Measurements from ENCODE around the gene ROPN1.
"Not testable (repeated sequence)": the region's sequence is repeated elsewhere in the genome, so short reads cannot be mapped to it uniquely, and the experiment has no call there.

ROPN1 gene

GRCh38 chr3:123997543-123997942, 5.6 kb upstream of the ROPN1 start:
- DNase-seq (ENCODE audit: low read depth) = no peak

- no peak for DNase-seq (ENCODE audit: low read depth)
These were observed 1.9 kb upstream of the ROPN1 start for GRCh38 chr3:123993818-123994217.

- no peak for DNase-seq (ENCODE audit: low read depth)
These were observed 5.5 kb downstream of the ROPN1 start for GRCh38 chr3:123986427-123986826.

- DNase-seq (ENCODE audit: low read depth) = no peak
These were observed 7.0 kb downstream of the ROPN1 start for GRCh38 chr3:123984957-123985356.

- DNase-seq (ENCODE audit: low read depth) = no peak
These were observed 7.6 kb downstream of the ROPN1 start for GRCh38 chr3:123984350-123984749.

- not testable (repeated sequence) for DNase-seq (ENCODE audit: low read depth)
These were observed 10.6 kb downstream of the ROPN1 start for GRCh38 chr3:123981317-123981716.

GRCh38 chr3:123980539-123980938, 11.4 kb downstream of the ROPN1 start:
- no peak for DNase-seq (ENCODE audit: low read depth)

- not testable (repeated sequence) for DNase-seq (ENCODE audit: low read depth)
These were observed 12.1 kb downstream of the ROPN1 start for GRCh38 chr3:123979525-123980501.

- not testable (repeated sequence) for DNase-seq (ENCODE audit: low read depth)
These were observed 15.0 kb downstream of the ROPN1 start for GRCh38 chr3:123976904-123977303.

- DNase-seq (ENCODE audit: low read depth) = not testable (repeated sequence)
These were observed 15.6 kb downstream of the ROPN1 start for GRCh38 chr3:123976181-123976898.

GRCh38 chr3:123975030-123975429, 16.9 kb downstream of the ROPN1 start:
- DNase-seq (ENCODE audit: low read depth) = not testable (repeated sequence)

GRCh38 chr3:123971406-123971805, 20.5 kb downstream of the ROPN1 start:
- no peak for DNase-seq (ENCODE audit: low read depth)

GRCh38 chr3:123967260-123967659, 24.7 kb downstream of the ROPN1 start:
- not testable (repeated sequence) for DNase-seq (ENCODE audit: low read depth)

GRCh38 chr3:123966799-123967198, 25.1 kb downstream of the ROPN1 start:
- not testable (repeated sequence) for DNase-seq (ENCODE audit: low read depth)

- DNase-seq (ENCODE audit: low read depth) = not testable (repeated sequence)
These were observed 27.1 kb downstream of the ROPN1 start for GRCh38 chr3:123964793-123965192.

GRCh38 chr3:123961508-123961856, 30.4 kb downstream of the ROPN1 start:
- no peak for DNase-seq (ENCODE audit: low read depth)

- DNase-seq (ENCODE audit: low read depth) = peak; percentile 69
These were observed 31.0 kb downstream of the ROPN1 start, which contains the start of gene CCDC14 for GRCh38 chr3:123960781-123961507. Gene CCDC14, minus strand, starts transcription at chr3:123961229. Its CDS starts 56 bp downstream, at chr3:123961173.

- no peak for DNase-seq (ENCODE audit: low read depth)
These were observed 38.2 kb downstream of the ROPN1 start for GRCh38 chr3:123953735-123954134.

GRCh38 chr3:123952844-123953520, 38.9 kb downstream of the ROPN1 start:
- no peak for DNase-seq (ENCODE audit: low read depth)

GRCh38 chr3:123951522-123952447, 40.1 kb downstream of the ROPN1 start:
- DNase-seq (ENCODE audit: low read depth) = no peak

Measured in CMK (cell line).